H9 (cell line): ENCODE measurements around the gene SLC22A12. TPM values are rescaled to one million over a fixed set of nuclear protein-coding genes. Genes with fewer than 3 reads are reported as not detected.

ENCODE experiments used
- DNase-seq: peaks from one replicate; pipeline ENCODE4 v3.0.0-alpha.2; 2017
- H2AFZ ChIP-seq: one replicate; pipeline ENCODE4 v1.6.1; 2013; ENCODE audit warnings: mild to moderate bottlenecking, low read length, control low read depth, moderate library complexity
- H2AK5ac ChIP-seq: 2 replicates; pipeline ENCODE4 v1.6.1; 2013; ENCODE audit warnings: low read length, control low read depth, mixed read lengths; ENCODE audit not compliant: insufficient read length
- H2BK120ac ChIP-seq: one replicate; pipeline ENCODE4 v1.6.1; 2013; ENCODE audit warnings: low read depth, mild to moderate bottlenecking, low read length, control low read depth, inconsistent platforms; ENCODE audit not compliant: poor library complexity, severe bottlenecking
- H2BK12ac ChIP-seq: 2 replicates; pipeline ENCODE4 v1.6.1; 2013; ENCODE audit warnings: low read length, control low read depth, mixed read lengths, low read depth; ENCODE audit not compliant: insufficient read length
- H2BK15ac ChIP-seq: 2 replicates; pipeline ENCODE4 v1.6.1; 2013; ENCODE audit warnings: low read depth, low read length, control low read depth
- H2BK20ac ChIP-seq: one replicate; pipeline ENCODE4 v1.6.1; 2013; ENCODE audit warnings: low read depth, mild to moderate bottlenecking, low read length, control low read depth, inconsistent platforms; ENCODE audit not compliant: poor library complexity, severe bottlenecking
- H2BK5ac ChIP-seq: 2 replicates; pipeline ENCODE4 v1.6.1; 2013; ENCODE audit warnings: low read length, control low read depth, mixed read lengths; ENCODE audit not compliant: insufficient read length
- H3K14ac ChIP-seq: 2 replicates; pipeline ENCODE4 v1.6.1; 2013; ENCODE audit warnings: low read length, control low read depth; ENCODE audit not compliant: insufficient read depth
- H3K18ac ChIP-seq: 2 replicates; pipeline ENCODE4 v1.6.1; 2013; ENCODE audit warnings: low read depth, mild to moderate bottlenecking, mixed read lengths, low read length, control low read depth; ENCODE audit not compliant: insufficient read length
- H3K23ac ChIP-seq: 2 replicates; pipeline ENCODE4 v1.6.1; 2013; ENCODE audit warnings: low read length, control low read depth, mixed read lengths, low read depth; ENCODE audit not compliant: insufficient read length
- H3K23me2 ChIP-seq: 2 replicates; pipeline ENCODE4 v1.6.1; 2013; ENCODE audit warnings: low read depth, mild to moderate bottlenecking, mixed read lengths, low read length, control low read depth; ENCODE audit not compliant: insufficient read length, poor library complexity, severe bottlenecking
- H3K27ac ChIP-seq: 2 replicates; pipeline ENCODE4 v1.5.1; 2013; ENCODE audit warnings: low read length, control low read depth, mixed read lengths, low read depth; ENCODE audit not compliant: insufficient read length
- H3K27me3 ChIP-seq: 2 replicates; pipeline ENCODE4 v1.6.1; 2013; ENCODE audit warnings: low read length, control low read depth, inconsistent platforms; ENCODE audit not compliant: insufficient read depth
- H3K4ac ChIP-seq: 2 replicates; pipeline ENCODE4 v1.6.1; 2013; ENCODE audit warnings: low read depth, mild to moderate bottlenecking, control low read depth, inconsistent platforms, low read length, moderate library complexity
- H3K4me1 ChIP-seq: 2 replicates; pipeline ENCODE4 v1.6.1; 2013; ENCODE audit warnings: low read length, control low read depth, inconsistent platforms; ENCODE audit not compliant: insufficient read depth
- H3K4me2 ChIP-seq: 2 replicates; pipeline ENCODE4 v1.6.1; 2013; ENCODE audit warnings: low read length, control low read depth, mixed read lengths; ENCODE audit not compliant: insufficient read length, insufficient read depth
- H3K56ac ChIP-seq: 2 replicates; pipeline ENCODE4 v1.6.1; 2013; ENCODE audit warnings: low read depth, mild to moderate bottlenecking, mixed read lengths, low read length, control low read depth; ENCODE audit not compliant: insufficient read length
- H3K79me1 ChIP-seq: 2 replicates; pipeline ENCODE4 v1.6.1; 2013; ENCODE audit warnings: low read depth, mild to moderate bottlenecking, moderate library complexity, low read length, control low read depth, inconsistent platforms; ENCODE audit not compliant: insufficient read depth, poor library complexity, severe bottlenecking
- H3K79me2 ChIP-seq: 2 replicates; pipeline ENCODE4 v1.6.1; 2013; ENCODE audit warnings: low read length, control low read depth, inconsistent platforms; ENCODE audit not compliant: insufficient read depth
- H3K9ac ChIP-seq: 2 replicates; pipeline ENCODE4 v1.6.1; 2013; ENCODE audit warnings: low read length, control low read depth, mixed read lengths; ENCODE audit not compliant: insufficient read length; ENCODE audit errors: extremely low read depth
- H3K9me3 ChIP-seq: one replicate; pipeline ENCODE4 v1.6.1; 2013; ENCODE audit warnings: low read depth, low read length, inconsistent platforms; ENCODE audit not compliant: control insufficient read depth
- H3T11ph ChIP-seq: one replicate; pipeline ENCODE4 v1.6.1; 2013; ENCODE audit warnings: mild to moderate bottlenecking, low read length, control low read depth, inconsistent platforms
- H4K20me1 ChIP-seq: one replicate; pipeline ENCODE4 v1.6.1; 2013; ENCODE audit not compliant: control insufficient read depth, insufficient read length, insufficient read depth
- H4K5ac ChIP-seq: 2 replicates; pipeline ENCODE4 v1.6.1; 2013; ENCODE audit warnings: low read depth, mild to moderate bottlenecking, mixed read lengths, low read length, control low read depth; ENCODE audit not compliant: insufficient read length
- H4K8ac ChIP-seq: replicated peaks from 2 replicates; pipeline ENCODE4 v1.6.1; 2013; ENCODE audit warnings: low read length, control low read depth, mixed read lengths, low read depth; ENCODE audit not compliant: insufficient read length
- H4K91ac ChIP-seq: 2 replicates; pipeline ENCODE4 v1.6.1; 2013; ENCODE audit warnings: low read depth, mild to moderate bottlenecking, moderate library complexity, mixed read lengths, low read length, control low read depth; ENCODE audit not compliant: insufficient read length
- H3K27ac Mint-ChIP-seq, 3 experiments: 2 replicates in 2 of 3; 3 replicates in 1 of 3; pipeline ENCODE4 v1.8.0; 2020 to 2021; ENCODE audit warnings: mixed read lengths in 3 of 3, mild to moderate bottlenecking in 1 of 3, moderate library complexity in 1 of 3
- H3K27me3 Mint-ChIP-seq: 2 replicates; pipeline ENCODE4 v1.8.0; 2021; ENCODE audit warnings: low read depth, mild to moderate bottlenecking, moderate library complexity, mixed read lengths
- H3K36me3 Mint-ChIP-seq, 3 experiments: 2 replicates in 2 of 3; 3 replicates in 1 of 3; pipeline ENCODE4 v1.8.0; 2020 to 2021; ENCODE audit warnings: low read depth in 3 of 3, mixed read lengths in 3 of 3; ENCODE audit not compliant: insufficient read depth in 1 of 3
- H3K4me1 Mint-ChIP-seq, 2 experiments: 2 replicates each; pipeline ENCODE4 v1.8.0; 2020; ENCODE audit warnings: mixed read lengths in 2 of 2
- H3K4me3 Mint-ChIP-seq, 2 experiments: 2 replicates in 1 of 2; 3 replicates in 1 of 2; pipeline ENCODE4 v1.8.0; 2020 to 2021; ENCODE audit warnings: mild to moderate bottlenecking in 2 of 2, mixed read lengths in 2 of 2, moderate library complexity in 1 of 2
- H3K9me3 Mint-ChIP-seq, 2 experiments: 2 replicates in 1 of 2; 3 replicates in 1 of 2; pipeline ENCODE4 v1.8.0; 2020; ENCODE audit warnings: mild to moderate bottlenecking in 2 of 2, mixed read lengths in 2 of 2, moderate library complexity in 1 of 2
- WGBS: extraction: QIAGEN DNeasy Blood & Tissue Kit; methylation state at CpG from one replicate; pipeline ENCODE4 v1.1.7; 2013; ENCODE audit warnings: missing lambda C conversion rate, low lambda C conversion rate, mixed read lengths; ENCODE audit not compliant: insufficient read length; ENCODE audit errors: extremely low coverage; 5-methylcytosine and 5-hydroxymethylcytosine counted together
- total RNA-seq: library from RNA; stranded (reverse); gene quantifications from 2 replicates; pipeline ENCODE4 v1.2.1, GENCODE V29; 2021
- TF ChIP-seq, protein P1 (sequence below): fragments of 200-600 bp; sonication (generic); conservative IDR thresholded peaks from 3 replicates; pipeline ENCODE4 v1.8.0; 2021; ENCODE audit warnings: antibody characterized with exemption, mild to moderate bottlenecking

The SLC22A12 gene
- total RNA-seq, 1 experiment from 2014 or later, result not detected

DNA sequence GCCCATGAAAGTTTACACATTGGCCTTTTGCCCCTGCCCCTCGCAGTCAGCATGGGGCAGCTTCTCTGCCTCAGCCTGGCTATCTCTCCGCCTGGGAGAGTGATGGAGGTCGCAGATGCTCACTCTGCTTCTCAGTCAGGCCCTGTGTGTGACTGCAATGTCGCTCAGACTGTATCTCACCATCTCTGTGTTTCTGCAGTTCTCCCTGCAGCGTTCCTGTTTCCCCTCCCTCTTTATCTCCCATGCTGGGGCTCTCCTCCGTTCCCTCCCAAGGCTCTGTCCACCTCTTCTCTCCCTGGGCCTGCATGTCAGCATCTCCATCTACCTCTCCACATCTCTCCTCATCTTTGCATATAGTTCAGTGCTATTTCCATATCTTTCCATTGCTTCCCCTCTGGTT lies 38.1 kb downstream of the SLC22A12 start:
- TF ChIP-seq, protein P1, sequence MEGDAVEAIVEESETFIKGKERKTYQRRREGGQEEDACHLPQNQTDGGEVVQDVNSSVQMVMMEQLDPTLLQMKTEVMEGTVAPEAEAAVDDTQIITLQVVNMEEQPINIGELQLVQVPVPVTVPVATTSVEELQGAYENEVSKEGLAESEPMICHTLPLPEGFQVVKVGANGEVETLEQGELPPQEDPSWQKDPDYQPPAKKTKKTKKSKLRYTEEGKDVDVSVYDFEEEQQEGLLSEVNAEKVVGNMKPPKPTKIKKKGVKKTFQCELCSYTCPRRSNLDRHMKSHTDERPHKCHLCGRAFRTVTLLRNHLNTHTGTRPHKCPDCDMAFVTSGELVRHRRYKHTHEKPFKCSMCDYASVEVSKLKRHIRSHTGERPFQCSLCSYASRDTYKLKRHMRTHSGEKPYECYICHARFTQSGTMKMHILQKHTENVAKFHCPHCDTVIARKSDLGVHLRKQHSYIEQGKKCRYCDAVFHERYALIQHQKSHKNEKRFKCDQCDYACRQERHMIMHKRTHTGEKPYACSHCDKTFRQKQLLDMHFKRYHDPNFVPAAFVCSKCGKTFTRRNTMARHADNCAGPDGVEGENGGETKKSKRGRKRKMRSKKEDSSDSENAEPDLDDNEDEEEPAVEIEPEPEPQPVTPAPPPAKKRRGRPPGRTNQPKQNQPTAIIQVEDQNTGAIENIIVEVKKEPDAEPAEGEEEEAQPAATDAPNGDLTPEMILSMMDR, result no peak
- Histone ChIP-seq H4K91ac (no peak overlapping the region), H2AK5ac (no peak overlapping the region), H2BK12ac (no peak overlapping the region), H3K18ac (no peak overlapping the region), H3K4me2 (no peak overlapping the region), H2BK15ac (no peak overlapping the region), H3K56ac (no peak overlapping the region), H3K23me2 (no peaks in the 10 kb centered on the region), H3T11ph (no peak overlapping the region), H3K9me3 (no peaks in the 10 kb centered on the region), H2BK20ac (no peak overlapping the region), H3K27ac (no peak overlapping the region), H3K4me1 (no peaks in the 10 kb centered on the region; the same call in 1 of the 2 replicates), H3K79me1 (no peaks in the 10 kb centered on the region), H2AFZ (no peak overlapping the region), H3K14ac (no peak overlapping the region), H4K5ac (no peak overlapping the region), H4K20me1 (no peaks in the 10 kb centered on the region), H3K4ac (no peak overlapping the region), H3K23ac (no peak overlapping the region), H2BK120ac (no peak overlapping the region), H3K27me3 (peaks cover 5% of the 10 kb centered on the region; the same call in 1 of the 2 replicates), H2BK5ac (no peak overlapping the region), H3K9ac (no peak overlapping the region), H4K8ac (no peak overlapping the region), H3K79me2 (no peaks in the 10 kb centered on the region)
- H3K27me3 Mint-ChIP-seq, result peaks cover 44% of the 10 kb centered on the region
- no CpG with 5 or more reads among the region's 6 CpGs for WGBS
- H3K36me3 Mint-ChIP-seq, result peaks cover 0 to 4% (median 0%) of the 10 kb centered on the region in 3 experiments; a peak in 1 of 7 replicates
- H3K27ac Mint-ChIP-seq, result peak overlapping the region in 1 of 3 experiments; percentile 37; a peak in 1 of 7 replicates
- no peak for DNase-seq
- peaks cover 0 to 3% of the 10 kb centered on the region in 2 experiments; a peak in 1 of 5 replicates for H3K9me3 Mint-ChIP-seq
- H3K4me3 Mint-ChIP-seq, result no peak overlapping the region
- peaks cover 17 to 34% of the 10 kb centered on the region in 2 experiments for H3K4me1 Mint-ChIP-seq
